Aorta (tissue), 5 donors: ENCODE results near the gene LRP3. TPM values are rescaled to one million over a fixed set of nuclear protein-coding genes. Genes with fewer than 3 reads are reported as not detected.

ENCODE experiments used
- ATAC-seq: fragments of 200-7000 bp; cut with Tn5 transposase; one replicate; pipeline ENCODE4 v1.9.1; 2022; ENCODE audit warnings: moderate library complexity; ENCODE audit not compliant: low FRiP score
- DNase-seq, 2 donors: peaks; one replicate each; pipeline ENCODE4 v3.0.0-alpha.2; 2020
- H3K27ac ChIP-seq, 2 donors: one replicate each; pipeline ENCODE4 v1.5.1; 2013; ENCODE audit warnings: low read length in 2 of 2, mild to moderate bottlenecking in 2 of 2, moderate library complexity in 2 of 2, control low read depth in 1 of 2, inconsistent platforms in 1 of 2, low read depth in 1 of 2
- H3K27me3 ChIP-seq, 2 donors: one replicate each; pipeline ENCODE4 v1.6.1; 2013; ENCODE audit warnings: control low read depth in 1 of 2, low read length in 1 of 2, mild to moderate bottlenecking in 1 of 2, moderate library complexity in 1 of 2; ENCODE audit not compliant: insufficient read depth in 2 of 2, control insufficient read depth in 1 of 2
- H3K36me3 ChIP-seq, 2 donors: one replicate each; pipeline ENCODE4 v1.6.1; 2013; ENCODE audit warnings: control low read depth in 1 of 2, low read length in 1 of 2, mild to moderate bottlenecking in 1 of 2; ENCODE audit not compliant: insufficient read depth in 2 of 2, control insufficient read depth in 1 of 2
- H3K4me1 ChIP-seq, 2 donors: one replicate each; pipeline ENCODE4 v1.6.1; 2013; ENCODE audit warnings: low read length in 2 of 2, control low read depth in 1 of 2, mild to moderate bottlenecking in 1 of 2, moderate library complexity in 1 of 2; ENCODE audit not compliant: insufficient read depth in 2 of 2, control insufficient read depth in 1 of 2
- H3K4me3 ChIP-seq, 2 donors: one replicate each; pipeline ENCODE4 v1.5.1; 2013; ENCODE audit warnings: low read length in 2 of 2, control low read depth in 1 of 2, mild to moderate bottlenecking in 1 of 2
- H3K9me3 ChIP-seq: one replicate; pipeline ENCODE4 v1.6.1; 2013; ENCODE audit warnings: mild to moderate bottlenecking, low read length; ENCODE audit not compliant: control insufficient read depth
- WGBS, 2 donors: extraction: QIAGEN DNeasy Blood & Tissue Kit; methylation state at CpG; one replicate each; pipeline ENCODE4 v1.1.7; 2013; 5-methylcytosine and 5-hydroxymethylcytosine counted together
- intact Hi-C, 2 donors: fragments of 100-400 bp; cut with DNase I; formaldehyde crosslinking; loops; one replicate each; pipeline versions ENCODE4 v1.14.2 to v1.15.0; 2022
- polyA plus RNA-seq, 2 donors: library from polyadenylated mRNA; stranded (reverse); fragments of 200-250 nt; gene quantifications; one replicate each; pipeline ENCODE4 v1.2.3, GENCODE V29; 2013
- total RNA-seq, 2 donors: library from RNA; stranded (reverse); fragmentation: NEBNext Ultra II Directional; extraction: Animal tissue kit (Norgen Biotek cat#: 25700); gene quantifications; one replicate each; pipeline ENCODE4 v1.2.1, GENCODE V29; 2021
- donor health status: healthy with polysubstance abuse.
- donor health status: Bipolar disorder and iron deficiency.
- donor health status: DM: no; HTN: no; CAD: no.
- donor health status: DM: no; HTN: no; CAD: no.
- donor health status: DM: yes; HTN: yes; CAD: no.

LRP3 gene
- total and polyA plus RNA-seq, 4 donors, result 3.9 to 27.2 (median 21.2) TPM

GRCh38 chr19:33248954-33249613, 55.0 kb downstream of the LRP3 start:
- Histone ChIP-seq H3K27ac (no peak overlapping the region), H3K9me3 (no peaks in the 10 kb centered on the region), H3K4me1 (no peaks in the 10 kb centered on the region), H3K36me3 (no peaks in the 10 kb centered on the region), H3K27me3 (no peaks in the 10 kb centered on the region), H3K4me3 (no peak overlapping the region)
- intact Hi-C loops, result no loop called here
- 60% methylated on average over 27 to 28 of the region's 28 CpGs for WGBS, 2 donors
- no peak for ATAC-seq
- peak in 1 of 2 donors; percentile 77 for DNase-seq

DNA sequence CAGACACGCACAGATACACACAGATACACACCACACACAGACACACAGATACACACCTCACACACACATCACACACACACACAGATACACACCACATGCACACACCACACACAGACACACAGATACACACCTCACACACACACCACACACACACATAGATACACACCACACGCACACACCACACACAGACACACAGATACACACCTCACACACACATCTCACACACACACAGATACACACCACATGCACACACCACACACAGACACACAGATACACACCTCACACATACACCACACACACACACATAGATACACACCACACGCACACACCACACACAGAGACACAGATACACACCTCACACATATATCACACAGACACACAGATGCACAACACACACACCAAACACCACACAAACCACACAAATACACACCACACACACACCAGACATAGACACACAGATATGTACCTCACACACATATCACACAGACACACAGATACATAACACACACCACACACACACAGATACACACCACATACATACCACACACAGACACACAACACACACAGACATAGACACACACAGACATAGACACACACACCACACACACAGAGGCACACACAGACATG, 55.7 kb downstream of the LRP3 start:
- ATAC-seq, result no peak
- Histone ChIP-seq H3K27ac (no peak overlapping the region), H3K4me3 (no peak overlapping the region), H3K9me3 (no peaks in the 10 kb centered on the region), H3K27me3 (no peaks in the 10 kb centered on the region), H3K36me3 (no peaks in the 10 kb centered on the region), H3K4me1 (no peaks in the 10 kb centered on the region)
- no peak for DNase-seq
- intact Hi-C loops, result no loop called here
- 68 to 80% methylated on average over 3 of the region's 3 CpGs for WGBS, 2 donors

GRCh38 chr19:33250500-33250899, 56.4 kb downstream of the LRP3 start:
- intact Hi-C loops, result no loop called here
- WGBS, 2 donors, result 88 to 93% methylated on average over 1 of the region's 1 CpG

GRCh38 chr19:33251076-33251475, 56.9 kb downstream of the LRP3 start:
- Histone ChIP-seq H3K9me3 (no peaks in the 10 kb centered on the region), H3K4me1 (no peaks in the 10 kb centered on the region), H3K4me3 (no peak overlapping the region), H3K36me3 (no peaks in the 10 kb centered on the region), H3K27ac (no peak overlapping the region), H3K27me3 (no peaks in the 10 kb centered on the region)
- intact Hi-C loops, result no loop called here
- DNase-seq (peak in 1 of 2 donors; percentile 15), ATAC-seq (no peak)
- 44 to 50% methylated on average over 12 of the region's 12 CpGs for WGBS, 2 donors

More at GRCh38 chr19:33250500-33250899, 56.4 kb downstream of the LRP3 start:
- DNase-seq (no peak), ATAC-seq (no peak)
- Histone ChIP-seq H3K9me3 (no peaks in the 10 kb centered on the region), H3K27ac (no peak overlapping the region), H3K36me3 (no peaks in the 10 kb centered on the region), H3K27me3 (no peaks in the 10 kb centered on the region), H3K4me3 (no peak overlapping the region), H3K4me1 (no peaks in the 10 kb centered on the region)

DNA sequence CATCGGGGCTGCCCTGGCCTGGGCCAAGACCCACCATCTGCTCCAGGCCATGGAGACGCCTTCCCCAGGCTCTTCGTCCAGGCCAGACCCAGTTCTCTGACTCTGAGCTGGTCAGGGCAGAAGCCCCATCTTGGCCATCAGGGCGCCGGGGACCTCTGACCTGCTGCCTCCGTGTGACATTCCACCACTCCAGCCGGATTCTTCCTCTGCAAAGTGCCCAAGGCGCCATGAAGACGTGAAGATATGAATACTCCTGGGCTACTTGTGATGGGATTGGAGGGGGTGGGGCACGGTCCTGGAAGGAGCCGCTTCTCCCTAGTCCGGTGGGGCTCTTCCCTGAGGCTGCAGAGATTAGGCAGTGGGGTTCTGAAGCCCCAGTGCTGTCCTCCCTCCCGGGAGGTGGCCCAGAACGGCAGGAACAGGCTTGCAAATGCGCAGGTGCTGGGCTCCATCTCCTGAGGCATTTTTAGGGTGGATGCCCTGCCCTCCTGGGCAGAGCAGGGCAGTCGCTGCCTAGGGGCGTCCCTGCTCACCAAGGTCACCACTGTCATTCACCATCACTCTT, 57.5 kb downstream of the LRP3 start:
- WGBS, 2 donors, result 68 to 76% methylated on average over 17 of the region's 17 CpGs
- H3K4me1 ChIP-seq, result no peaks in the 10 kb centered on the region
- intact Hi-C loops, result no loop called here
- no peak for ATAC-seq
- no peaks in the 10 kb centered on the region for H3K36me3 ChIP-seq
- peak in 1 of 2 donors; percentile 34 for DNase-seq
- no peaks in the 10 kb centered on the region for H3K9me3 ChIP-seq
- no peak overlapping the region for H3K27ac ChIP-seq
- no peaks in the 10 kb centered on the region for H3K27me3 ChIP-seq
- H3K4me3 ChIP-seq, result no peak overlapping the region

- ATAC-seq, result no peak
- Histone ChIP-seq H3K27ac (no peak overlapping the region), H3K36me3 (no peaks in the 10 kb centered on the region), H3K9me3 (no peaks in the 10 kb centered on the region), H3K4me3 (no peak overlapping the region), H3K4me1 (no peaks in the 10 kb centered on the region), H3K27me3 (no peaks in the 10 kb centered on the region)
- intact Hi-C loops, result no loop called here
- 88 to 91% methylated on average over 4 of the region's 4 CpGs for WGBS, 2 donors
- DNase-seq, result peak in 1 of 2 donors; percentile 6
These were observed 58.4 kb downstream of the LRP3 start for GRCh38 chr19:33252418-33252962.

DNA sequence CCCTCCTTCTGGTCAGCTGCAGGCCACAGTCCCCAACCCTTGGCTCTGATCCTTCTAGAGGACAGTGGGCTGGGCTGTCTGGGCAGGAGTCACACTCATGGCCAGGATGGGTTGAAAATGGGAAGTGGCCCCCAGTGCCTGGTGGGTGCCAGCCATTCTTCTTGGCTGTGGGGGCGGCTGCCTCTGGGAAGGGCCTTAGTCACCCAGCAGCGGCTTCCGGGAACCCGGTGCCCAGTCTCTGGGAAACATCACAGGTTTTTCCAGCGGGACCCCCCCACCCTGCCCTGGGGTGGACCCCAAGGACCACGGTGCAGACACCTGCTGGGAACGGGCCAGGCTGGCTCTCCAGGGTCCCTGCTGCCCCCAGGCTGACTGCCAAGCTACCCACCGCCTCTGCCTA, 58.8 kb downstream of the LRP3 start:
- H3K4me3 ChIP-seq, result no peak overlapping the region
- H3K9me3 ChIP-seq, result no peaks in the 10 kb centered on the region
- H3K27ac ChIP-seq, result no peak overlapping the region
- DNase-seq (peak in 1 of 2 donors; percentile 74), ATAC-seq (no peak)
- intact Hi-C loops, result no loop called here
- H3K36me3 ChIP-seq, result no peaks in the 10 kb centered on the region
- H3K4me1 ChIP-seq, result no peaks in the 10 kb centered on the region
- WGBS, 2 donors, result 66 to 76% methylated on average over 7 to 8 of the region's 8 CpGs
- no peaks in the 10 kb centered on the region for H3K27me3 ChIP-seq

DNA sequence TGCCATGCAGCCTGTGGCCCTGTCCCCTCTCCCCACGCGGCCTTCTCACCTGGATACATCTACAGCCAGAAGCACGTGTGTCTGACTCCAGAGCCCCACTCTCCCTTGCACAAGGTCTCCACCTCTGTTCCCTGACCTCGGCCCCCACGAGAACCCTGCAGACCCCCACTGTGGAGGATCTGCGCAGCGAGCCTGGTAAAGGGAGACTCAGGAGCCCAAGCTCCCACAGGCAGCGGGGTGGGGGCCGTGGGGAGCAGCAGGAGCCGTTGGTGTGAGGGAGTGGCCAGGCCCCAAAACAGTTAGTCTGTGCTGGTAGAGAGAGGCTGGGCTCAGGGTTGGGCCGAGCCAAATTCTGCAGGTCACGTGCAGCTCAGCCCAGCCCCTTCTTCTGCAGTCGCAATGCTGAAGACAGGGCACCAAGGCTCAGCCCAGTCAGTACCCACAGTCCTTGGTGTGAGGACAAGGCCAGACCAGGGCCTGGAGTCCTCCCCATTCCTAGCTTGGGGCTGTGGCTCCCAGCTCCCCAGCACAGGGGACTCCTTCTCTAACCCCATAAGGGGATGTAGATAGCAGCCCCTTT, 60.2 kb downstream of the LRP3 start:
- no peaks in the 10 kb centered on the region for H3K27me3 ChIP-seq
- intact Hi-C loops, result no loop called here
- WGBS, 2 donors, result 62 to 65% methylated on average over 13 of the region's 13 CpGs
- H3K4me3 ChIP-seq, result no peak overlapping the region
- DNase-seq (no peak), ATAC-seq (no peak)
- no peak overlapping the region for H3K27ac ChIP-seq
- no peaks in the 10 kb centered on the region for H3K4me1 ChIP-seq
- H3K36me3 ChIP-seq, result no peaks in the 10 kb centered on the region
- H3K9me3 ChIP-seq, result no peaks in the 10 kb centered on the region
